Panc1 (cell line): ENCODE data around the gene CENPP. TPM values are rescaled to one million over a fixed set of nuclear protein-coding genes. Genes with fewer than 3 reads are reported as not detected.

Source experiments
- ATAC-seq: fragments of 200-7000 bp; cut with Tn5 transposase; 2 replicates; pipeline ENCODE4 v1.9.1; 2020; ENCODE audit warnings: mild to moderate bottlenecking, moderate library complexity
- BruUV-seq: library from RNA; stranded (reverse); fragments of 400-500 nt; replicated peaks from 2 replicates; lab custom pipeline; 2021; lab: Mats Ljungman, UMichigan
- CTCF ChIA-PET: fragments of 300-600 bp; sonication (Branson Sonifier 250); formaldehyde crosslinking; loops from one replicate; lab custom pipeline; 2022; ENCODE audit warnings: antibody characterized with exemption; lab: Charles Lee
- POLR2A ChIA-PET: fragments of 300-600 bp; sonication (Branson Sonifier 250); formaldehyde crosslinking; loops from one replicate; lab custom pipeline; 2022; ENCODE audit warnings: antibody characterized with exemption; lab: Charles Lee
- DNase-seq: peaks from one replicate; pipeline ENCODE4 v3.0.0-alpha.2; 2010; ENCODE audit warnings: low read depth, low spot score
- H3K27ac ChIP-seq: 2 replicates; pipeline ENCODE4 v1.5.1; 2011; ENCODE audit warnings: mild to moderate bottlenecking, low read length, inconsistent platforms
- H3K27me3 ChIP-seq: fragments of 200-500 bp; sonication (Bioruptor generic); 2 replicates; pipeline ENCODE4 v1.6.0; 2014; ENCODE audit warnings: low read length, inconsistent platforms; ENCODE audit not compliant: control insufficient read depth, insufficient read depth
- H3K36me3 ChIP-seq: fragments of 200-500 bp; sonication (Bioruptor generic); 2 replicates; pipeline ENCODE4 v1.5.1; 2014; ENCODE audit warnings: inconsistent platforms, mild to moderate bottlenecking, low read length, moderate library complexity; ENCODE audit not compliant: control insufficient read depth, insufficient read depth
- H3K4me1 ChIP-seq: 2 replicates; pipeline ENCODE4 v1.5.1; 2011; ENCODE audit warnings: inconsistent platforms, mild to moderate bottlenecking, low read length, moderate library complexity; ENCODE audit not compliant: control insufficient read depth, insufficient read depth
- H3K4me3 ChIP-seq, 2 experiments: 2 replicates each; pipeline ENCODE4 v1.5.1; 2011 to 2012; ENCODE audit warnings: low read depth in 2 of 2, low read length in 2 of 2, mild to moderate bottlenecking in 2 of 2, inconsistent platforms in 1 of 2, moderate library complexity in 1 of 2
- H3K9me3 ChIP-seq: fragments of 200-500 bp; sonication (Bioruptor generic); 2 replicates; pipeline ENCODE4 v1.5.1; 2014; ENCODE audit warnings: low read depth, mild to moderate bottlenecking, inconsistent platforms, low read length, moderate library complexity; ENCODE audit not compliant: control insufficient read depth, insufficient read depth
- CTCF ChIP-seq: fragments of 450-650 bp; IDR thresholded peaks from 2 replicates; pipeline ENCODE4 v1.5.1; 2017; ENCODE audit warnings: mild to moderate bottlenecking
- POLR2AphosphoS5 ChIP-seq: IDR thresholded peaks from 2 replicates; pipeline ENCODE4 v1.6.1; 2012; ENCODE audit warnings: mild to moderate bottlenecking, low read depth, low read length, moderate library complexity
- SIN3A ChIP-seq: IDR thresholded peaks from 2 replicates; pipeline ENCODE4 v1.6.1; 2012; ENCODE audit warnings: low read depth, mild to moderate bottlenecking, low read length, moderate library complexity, borderline replicate concordance; ENCODE audit not compliant: insufficient read depth
- TCF7L2 ChIP-seq: IDR thresholded peaks from 2 replicates; pipeline ENCODE4 v1.6.1; 2011; ENCODE audit warnings: mild to moderate bottlenecking, low read depth, low read length, inconsistent platforms
- in situ Hi-C: cut with HindIII; loops from 2 replicates; pipeline ENCODE4 v1.10.0; 2016; ENCODE audit warnings: low sequenced_read_pairs, low pct_unique_long_range_greater_than_20kb
- intact Hi-C: fragments of 100-400 bp; cut with micrococcal nuclease; formaldehyde crosslinking; loops from one replicate; pipeline ENCODE4 v1.10.0; 2022; ENCODE audit not compliant: unreplicated experiment
- total RNA-seq: library from RNA; stranded (reverse); gene quantifications from one replicate; pipeline ENCODE4 v1.2.1, GENCODE V29; 2021; ENCODE audit not compliant: unreplicated experiment
- TF ChIP-seq, protein P1 (sequence below), 2 experiments: IDR thresholded peaks; 2 replicates each; pipeline ENCODE4 v1.6.1; 2011 to 2012; ENCODE audit warnings: low read depth in 2 of 2, control low read depth in 1 of 2, low read length in 1 of 2, mild to moderate bottlenecking in 1 of 2, moderate library complexity in 1 of 2; ENCODE audit not compliant: insufficient read depth in 1 of 2

The CENPP gene
- total RNA-seq, 1 experiment from 2014 or later, result 6.7 TPM

GRCh38 chr9:92482329-92482728, 156.6 kb downstream of the CENPP start, which contains the start of gene ASPN:
TSS of gene ASPN (minus strand) at chr9:92482506.
- ChIA-PET CTCF (no interaction called here), POLR2A (no interaction called here)

DNA sequence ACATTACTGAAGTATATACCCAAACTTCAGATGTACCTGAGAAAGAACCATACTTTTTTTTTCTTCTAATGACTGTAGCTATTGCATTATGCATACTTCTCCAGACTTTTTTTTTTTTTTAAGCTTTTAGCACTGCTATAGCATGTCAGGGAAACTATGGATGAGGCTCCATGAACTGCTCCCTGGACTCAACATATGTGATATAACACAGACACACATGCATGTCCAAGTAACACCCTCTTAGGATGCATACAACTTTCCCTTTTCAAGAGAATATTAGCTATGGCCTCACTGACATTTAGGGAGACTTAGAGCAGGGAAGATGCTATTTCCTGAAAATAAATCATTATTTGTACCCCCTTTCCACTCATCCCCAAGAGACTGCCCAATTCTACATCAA, 157.1 kb downstream of the CENPP start:
- intact Hi-C loops (no loop called here), in situ Hi-C loops (no loop called here)
- H3K4me3 ChIP-seq, result no peak overlapping the region
- no peak for TF ChIP-seq TCF7L2
- TF ChIP-seq SIN3A, result no peak
- TF ChIP-seq CTCF, result no peak
- TF ChIP-seq, protein P1, sequence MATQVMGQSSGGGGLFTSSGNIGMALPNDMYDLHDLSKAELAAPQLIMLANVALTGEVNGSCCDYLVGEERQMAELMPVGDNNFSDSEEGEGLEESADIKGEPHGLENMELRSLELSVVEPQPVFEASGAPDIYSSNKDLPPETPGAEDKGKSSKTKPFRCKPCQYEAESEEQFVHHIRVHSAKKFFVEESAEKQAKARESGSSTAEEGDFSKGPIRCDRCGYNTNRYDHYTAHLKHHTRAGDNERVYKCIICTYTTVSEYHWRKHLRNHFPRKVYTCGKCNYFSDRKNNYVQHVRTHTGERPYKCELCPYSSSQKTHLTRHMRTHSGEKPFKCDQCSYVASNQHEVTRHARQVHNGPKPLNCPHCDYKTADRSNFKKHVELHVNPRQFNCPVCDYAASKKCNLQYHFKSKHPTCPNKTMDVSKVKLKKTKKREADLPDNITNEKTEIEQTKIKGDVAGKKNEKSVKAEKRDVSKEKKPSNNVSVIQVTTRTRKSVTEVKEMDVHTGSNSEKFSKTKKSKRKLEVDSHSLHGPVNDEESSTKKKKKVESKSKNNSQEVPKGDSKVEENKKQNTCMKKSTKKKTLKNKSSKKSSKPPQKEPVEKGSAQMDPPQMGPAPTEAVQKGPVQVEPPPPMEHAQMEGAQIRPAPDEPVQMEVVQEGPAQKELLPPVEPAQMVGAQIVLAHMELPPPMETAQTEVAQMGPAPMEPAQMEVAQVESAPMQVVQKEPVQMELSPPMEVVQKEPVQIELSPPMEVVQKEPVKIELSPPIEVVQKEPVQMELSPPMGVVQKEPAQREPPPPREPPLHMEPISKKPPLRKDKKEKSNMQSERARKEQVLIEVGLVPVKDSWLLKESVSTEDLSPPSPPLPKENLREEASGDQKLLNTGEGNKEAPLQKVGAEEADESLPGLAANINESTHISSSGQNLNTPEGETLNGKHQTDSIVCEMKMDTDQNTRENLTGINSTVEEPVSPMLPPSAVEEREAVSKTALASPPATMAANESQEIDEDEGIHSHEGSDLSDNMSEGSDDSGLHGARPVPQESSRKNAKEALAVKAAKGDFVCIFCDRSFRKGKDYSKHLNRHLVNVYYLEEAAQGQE (IDR thresholded peaks at IDR 0.05; ENCODE audit: insufficient read depth in 1 of 2, low read depth in 2 of 2, low read length in 1 of 2), result no peak
- no peak for TF ChIP-seq POLR2AphosphoS5
- H3K36me3 ChIP-seq, result no peaks in the 10 kb centered on the region
- H3K27ac ChIP-seq, result no peak overlapping the region
- DNase-seq (no peak), ATAC-seq (no peak)
- no peaks in the 10 kb centered on the region for H3K27me3 ChIP-seq
- POLR2A ChIA-PET, result no interaction called here
- CTCF ChIA-PET, result no interaction called here
- BruUV-seq, result no TSS peak
- no peaks in the 10 kb centered on the region for H3K4me1 ChIP-seq
- no peaks in the 10 kb centered on the region for H3K9me3 ChIP-seq

More at GRCh38 chr9:92482329-92482728, 156.6 kb downstream of the CENPP start, which contains the start of gene ASPN:
- no peak for TF ChIP-seq POLR2AphosphoS5
- in situ Hi-C loops, result no loop called here
- Histone ChIP-seq H3K9me3 (no peaks in the 10 kb centered on the region), H3K36me3 (no peaks in the 10 kb centered on the region), H3K4me1 (no peaks in the 10 kb centered on the region), H3K27me3 (no peaks in the 10 kb centered on the region), H3K27ac (no peak within 1 kb of the TSS), H3K4me3 (no peak within 1 kb of the TSS)
- DNase-seq (no peak), ATAC-seq (no peak)
- no TSS peak for BruUV-seq
- intact Hi-C loops, result no loop called here

- no peak overlapping the region for H3K27ac ChIP-seq
- no peaks in the 10 kb centered on the region for H3K4me1 ChIP-seq
- ATAC-seq, result no peak
- DNase-seq, result no peak
- no peaks in the 10 kb centered on the region for H3K36me3 ChIP-seq
- H3K4me3 ChIP-seq, result no peak overlapping the region
- intact Hi-C loops (no loop called here), in situ Hi-C loops (no loop called here)
- ChIA-PET CTCF (no interaction called here), POLR2A (no interaction called here)
- no peaks in the 10 kb centered on the region for H3K27me3 ChIP-seq
- TF ChIP-seq, protein P1 (IDR thresholded peaks at IDR 0.05; ENCODE audit: insufficient read depth in 1 of 2, low read depth in 2 of 2, low read length in 1 of 2), result no peak
- TF ChIP-seq CTCF (no peak), TCF7L2 (no peak), POLR2AphosphoS5 (no peak), SIN3A (no peak)
- no peaks in the 10 kb centered on the region for H3K9me3 ChIP-seq
- no TSS peak for BruUV-seq
These were observed 158.1 kb downstream of the CENPP start for GRCh38 chr9:92483627-92484545.
